Fibroblast of the aortic adventitia (primary cell): ENCODE data around the gene TUBGCP3. TPM values are rescaled to one million over a fixed set of nuclear protein-coding genes. Genes with fewer than 3 reads are reported as not detected.
"Not testable (repeated sequence)": the region's sequence is repeated elsewhere in the genome, so short reads cannot be mapped to it uniquely, and the experiment has no call there.

Source experiments
- DNase-seq: peaks from one replicate; pipeline ENCODE4 v3.0.0-alpha.2; 2010; ENCODE audit warnings: low read depth
- H3K4me3 ChIP-seq: 2 replicates; pipeline ENCODE4 v1.5.1; 2011; ENCODE audit warnings: low read depth, mild to moderate bottlenecking, control low read depth, low read length, moderate library complexity
- total RNA-seq: library from RNA; depleted of rRNA; stranded (reverse); fragments of >200 nt; gene quantifications from 2 replicates; pipeline ENCODE4 v1.2.3, GENCODE V29; 2012; ENCODE audit warnings: low replicate concordance
- TF ChIP-seq, protein P1 (sequence below): IDR thresholded peaks from 2 replicates; pipeline ENCODE4 v1.5.1; 2011; ENCODE audit warnings: mild to moderate bottlenecking, low read length, control low read depth, inconsistent platforms; ENCODE audit not compliant: insufficient read depth

The TUBGCP3 gene
- total RNA-seq, 1 donor: 26.8 TPM

GRCh38 chr13:112509190-112509589, 78.8 kb downstream of the TUBGCP3 start:
- DNase-seq: no peak
- no peak overlapping the region for H3K4me3 ChIP-seq
- TF ChIP-seq, protein P1, sequence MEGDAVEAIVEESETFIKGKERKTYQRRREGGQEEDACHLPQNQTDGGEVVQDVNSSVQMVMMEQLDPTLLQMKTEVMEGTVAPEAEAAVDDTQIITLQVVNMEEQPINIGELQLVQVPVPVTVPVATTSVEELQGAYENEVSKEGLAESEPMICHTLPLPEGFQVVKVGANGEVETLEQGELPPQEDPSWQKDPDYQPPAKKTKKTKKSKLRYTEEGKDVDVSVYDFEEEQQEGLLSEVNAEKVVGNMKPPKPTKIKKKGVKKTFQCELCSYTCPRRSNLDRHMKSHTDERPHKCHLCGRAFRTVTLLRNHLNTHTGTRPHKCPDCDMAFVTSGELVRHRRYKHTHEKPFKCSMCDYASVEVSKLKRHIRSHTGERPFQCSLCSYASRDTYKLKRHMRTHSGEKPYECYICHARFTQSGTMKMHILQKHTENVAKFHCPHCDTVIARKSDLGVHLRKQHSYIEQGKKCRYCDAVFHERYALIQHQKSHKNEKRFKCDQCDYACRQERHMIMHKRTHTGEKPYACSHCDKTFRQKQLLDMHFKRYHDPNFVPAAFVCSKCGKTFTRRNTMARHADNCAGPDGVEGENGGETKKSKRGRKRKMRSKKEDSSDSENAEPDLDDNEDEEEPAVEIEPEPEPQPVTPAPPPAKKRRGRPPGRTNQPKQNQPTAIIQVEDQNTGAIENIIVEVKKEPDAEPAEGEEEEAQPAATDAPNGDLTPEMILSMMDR: no peak

- DNase-seq: no peak
- TF ChIP-seq, protein P1: no peak
- no peak overlapping the region for H3K4me3 ChIP-seq
Measured at GRCh38 chr13:112506046-112506445, 81.9 kb downstream of the TUBGCP3 start.

DNA sequence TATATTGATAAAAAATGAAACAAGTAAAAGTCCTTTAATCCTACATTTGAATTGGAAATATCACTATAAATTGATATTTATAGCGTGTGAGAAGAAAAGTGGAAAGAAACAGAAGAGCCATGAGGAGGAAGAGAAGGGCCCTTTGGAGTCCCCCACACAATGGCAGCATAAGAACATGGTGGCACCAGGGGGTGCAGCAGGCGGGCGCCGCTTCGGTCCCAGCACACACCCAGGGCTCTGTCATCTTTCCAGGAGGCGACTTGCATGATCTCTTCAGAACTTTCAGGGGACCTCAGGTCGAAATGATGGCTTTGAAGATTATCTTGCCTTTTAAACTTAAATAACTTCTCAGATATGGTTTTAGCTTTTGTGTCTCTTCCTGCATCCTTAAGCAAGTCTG, 91.8 kb downstream of the TUBGCP3 start:
- DNase-seq: no peak
- no peak overlapping the region for H3K4me3 ChIP-seq
- TF ChIP-seq, protein P1: no peak

DNA sequence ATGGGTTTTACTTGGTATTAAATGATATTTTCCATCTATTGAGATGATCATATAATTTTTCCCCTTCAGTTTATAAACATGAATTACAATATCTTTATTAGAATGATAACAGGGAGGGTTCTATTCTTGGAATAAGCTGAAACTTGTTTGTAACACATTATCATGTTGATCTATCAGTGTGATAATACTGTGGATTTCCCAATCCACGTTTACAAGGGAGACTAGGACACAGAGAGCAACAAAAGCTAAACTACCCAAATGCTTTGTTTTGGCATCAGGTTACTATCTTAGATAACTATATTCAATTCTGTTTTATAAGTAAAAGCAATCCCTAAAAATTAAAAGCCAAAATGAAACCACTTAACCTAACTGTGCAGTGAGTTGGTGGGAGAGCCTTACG, 92.5 kb downstream of the TUBGCP3 start:
- DNase-seq: no peak
- TF ChIP-seq, protein P1: no peak
- H3K4me3 ChIP-seq: no peak overlapping the region

DNA sequence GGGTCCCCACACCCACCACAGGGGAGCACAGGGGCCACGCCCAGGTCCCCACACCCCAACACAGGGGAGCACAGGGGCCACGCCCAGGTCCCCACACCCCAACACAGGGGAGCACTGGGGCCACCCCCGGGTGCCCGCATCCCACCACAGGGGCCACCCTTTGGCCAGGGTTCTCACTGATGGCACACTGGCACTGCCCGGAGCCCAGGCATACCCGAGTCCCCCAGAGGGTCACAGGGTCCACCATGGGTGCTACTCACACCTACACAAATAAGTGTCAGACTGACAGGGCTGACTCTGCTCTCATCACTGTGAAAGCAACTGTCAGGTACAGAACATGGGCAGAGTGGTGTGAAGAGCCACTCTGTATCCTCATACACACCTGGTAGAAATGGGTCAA, 98.8 kb downstream of the TUBGCP3 start:
- TF ChIP-seq, protein P1: no peak
- no peak overlapping the region for H3K4me3 ChIP-seq
- DNase-seq: no peak

GRCh38 chr13:112488343-112489050, 99.5 kb downstream of the TUBGCP3 start:
- DNase-seq: not testable (repeated sequence)

GRCh38 chr13:112487127-112487517, 100.8 kb downstream of the TUBGCP3 start:
- DNase-seq: no peak
- TF ChIP-seq, protein P1: no peak
- no peak overlapping the region for H3K4me3 ChIP-seq

More at GRCh38 chr13:112488343-112489050, 99.5 kb downstream of the TUBGCP3 start:
- H3K4me3 ChIP-seq: not testable (repeated sequence)
